Measurements from ENCODE around the gene FAM200A.
"Not testable (repeated sequence)": the region's sequence is repeated elsewhere in the genome, so short reads cannot be mapped to it uniquely, and the experiment has no call there.

GRCh38 chr7:99549545-99549944 is 2.4 kb downstream of the FAM200A start:
- TF ChIP-seq CTCF (IDR thresholded peaks at IDR 0.05 in 8 of 11, conservative IDR thresholded peaks at IDR 0.05 in 3 of 11); POLR2A (IDR thresholded peaks at IDR 0.05); POLR2AphosphoS5 (IDR thresholded peaks at IDR 0.05): not testable (repeated sequence)
